T-cell (primary cell): ENCODE data around the gene ZNF282. TPM values are rescaled to one million over a fixed set of nuclear protein-coding genes. Genes with fewer than 3 reads are reported as not detected.

Experiments
- ATAC-seq, 4 experiments: fragments of 200-7000 bp in 3 of 4; fragments of 150-1000 bp in 1 of 4; cut with Tn5 transposase; replicated peaks in 1 of 4; 1 replicate in 3 of 4; 2 replicates in 1 of 4; pipeline ENCODE4 v1.10.0; 2021; ENCODE audit warnings: moderate library complexity in 3 of 4, mild to moderate bottlenecking in 2 of 4, moderate number of reproducible peaks in 1 of 4
- CTCF ChIA-PET, 2 donors: fragments of 300-600 bp; sonication (Branson Sonifier 250); formaldehyde crosslinking; loops; one replicate each; lab custom pipeline; 2022; ENCODE audit warnings: antibody characterized with exemption in 2 of 2; lab: Charles Lee
- POLR2A ChIA-PET, 2 donors: fragments of 300-600 bp; sonication (Branson Sonifier 250); formaldehyde crosslinking; loops; one replicate each; lab custom pipeline; 2022; ENCODE audit warnings: antibody characterized with exemption in 2 of 2; lab: Charles Lee
- DNase-seq, 35 experiments: peaks; one replicate each; pipeline versions ENCODE4 v3.0.0 to v3.0.0-alpha.2; 2013 to 2023
- H3K27ac ChIP-seq: one replicate; pipeline ENCODE4 v1.5.1; 2013; ENCODE audit warnings: low read length
- H3K27me3 ChIP-seq, 2 experiments: replicated peaks in 1 of 2; 1 replicate in 1 of 2; 2 replicates in 1 of 2; pipeline versions ENCODE4 v1.6.1 to v1.7.0; 2013; ENCODE audit warnings: low read length in 1 of 2, mixed read lengths in 1 of 2; ENCODE audit not compliant: control insufficient read depth in 2 of 2, insufficient read depth in 2 of 2; ENCODE audit errors: extremely low read depth in 1 of 2
- H3K36me3 ChIP-seq, 2 donors: 1 replicate in 1 of 2; 2 replicates in 1 of 2; pipeline versions ENCODE4 v1.6.1 to v1.7.0; 2013; ENCODE audit warnings: low read length in 1 of 2; ENCODE audit not compliant: control insufficient read depth in 2 of 2, insufficient read depth in 1 of 2; ENCODE audit errors: extremely low read depth in 1 of 2
- H3K4me1 ChIP-seq, 2 experiments: 1 replicate in 1 of 2; 2 replicates in 1 of 2; pipeline versions ENCODE4 v1.6.1 to v1.7.0; 2013; ENCODE audit warnings: low read length in 2 of 2, mixed read lengths in 1 of 2; ENCODE audit not compliant: insufficient read depth in 2 of 2, control insufficient read depth in 1 of 2; ENCODE audit errors: extremely low read depth in 1 of 2
- H3K4me3 ChIP-seq, 2 donors: 1 replicate in 1 of 2; 2 replicates in 1 of 2; pipeline versions ENCODE4 v1.5.1 to v1.7.0; 2013; ENCODE audit warnings: mild to moderate bottlenecking in 2 of 2, low read length in 1 of 2, moderate library complexity in 1 of 2; ENCODE audit not compliant: control insufficient read depth in 1 of 2; ENCODE audit errors: extremely low read depth in 1 of 2
- H3K9me3 ChIP-seq: 2 replicates; pipeline ENCODE4 v1.7.0; 2013
- H3K27ac Mint-ChIP-seq, 2 donors: one replicate each; pipeline ENCODE4 v1.8.0; 2020 to 2021; ENCODE audit warnings: mild to moderate bottlenecking in 2 of 2, mixed read lengths in 2 of 2
- H3K27me3 Mint-ChIP-seq, 2 donors: one replicate each; pipeline ENCODE4 v1.8.0; 2021 to 2022; ENCODE audit warnings: mixed read lengths in 2 of 2
- H3K36me3 Mint-ChIP-seq: one replicate; pipeline ENCODE4 v1.8.0; 2021; ENCODE audit warnings: mixed read lengths
- H3K4me1 Mint-ChIP-seq, 3 donors: one replicate each; pipeline ENCODE4 v1.8.0; 2020 to 2022; ENCODE audit warnings: mixed read lengths in 3 of 3, mild to moderate bottlenecking in 1 of 3
- H3K4me3 Mint-ChIP-seq, 3 donors: one replicate each; pipeline ENCODE4 v1.8.0; 2020 to 2022; ENCODE audit warnings: mild to moderate bottlenecking in 3 of 3, mixed read lengths in 3 of 3, moderate library complexity in 3 of 3
- H3K9me3 Mint-ChIP-seq, 3 donors: one replicate each; pipeline ENCODE4 v1.8.0; 2020 to 2022; ENCODE audit warnings: mixed read lengths in 3 of 3
- WGBS: methylation state at CpG from one replicate; pipeline ENCODE4 v1.1.5; 2013; ENCODE audit warnings: missing lambda C conversion rate; ENCODE audit not compliant: insufficient coverage; 5-methylcytosine and 5-hydroxymethylcytosine counted together
- total RNA-seq, 35 experiments: library from RNA in 6 of 35; stranded (reverse) in 6 of 35; fragments of 120-200 nt in 1 of 35; gene quantifications; one replicate each; pipeline versions ENCODE4 v1.2.1 to v1.2.4 and lab custom pipeline; 2013 to 2026

ZNF282 gene
- total RNA-seq, 5 donors from 2014 or later (not counting 1 experiment from before 2014, with no cell fraction given): 14.8 to 29.1 (median 22.4) TPM

- H3K36me3 ChIP-seq: peaks cover 4 to 61% of the 10 kb centered on the region in 2 donors
- peaks cover 45% of the 10 kb centered on the region for H3K36me3 Mint-ChIP-seq
- no peaks in the 10 kb centered on the region for H3K27me3 ChIP-seq
- POLR2A ChIA-PET: no interaction called here
- no peak overlapping the region for H3K4me3 ChIP-seq
- no peak overlapping the region for H3K27ac Mint-ChIP-seq
- no peak overlapping the region for H3K4me3 Mint-ChIP-seq
- DNase-seq (no peak), ATAC-seq (no peak)
- H3K9me3 Mint-ChIP-seq: no peaks in the 10 kb centered on the region
- H3K4me1 Mint-ChIP-seq: no peaks in the 10 kb centered on the region
- CTCF ChIA-PET: no interaction called here
- WGBS: 95% methylated on average over 7 of the region's 10 CpGs
- no peak overlapping the region for H3K27ac ChIP-seq
- no peaks in the 10 kb centered on the region for H3K9me3 ChIP-seq
- H3K27me3 Mint-ChIP-seq: no peaks in the 10 kb centered on the region
- H3K4me1 ChIP-seq: no peaks in the 10 kb centered on the region
Observed at GRCh38 chr7:149218469-149219420, 23.4 kb downstream of the ZNF282 start.

GRCh38 chr7:149220534-149220933 lies 25.2 kb downstream of the ZNF282 start:
- DNase-seq (no peak), ATAC-seq (no peak)
- Histone ChIP-seq H3K27me3 (no peaks in the 10 kb centered on the region), H3K4me3 (no peak overlapping the region), H3K9me3 (no peaks in the 10 kb centered on the region), H3K4me1 (no peaks in the 10 kb centered on the region), H3K27ac (no peak overlapping the region), H3K36me3 (peaks cover 12 to 49% of the 10 kb centered on the region in 2 donors)
- ChIA-PET CTCF (no interaction called here), POLR2A (no interaction called here)
- Mint-ChIP-seq H3K27ac (no peak overlapping the region), H3K27me3 (no peaks in the 10 kb centered on the region), H3K9me3 (no peaks in the 10 kb centered on the region), H3K4me1 (no peaks in the 10 kb centered on the region), H3K36me3 (peaks cover 45% of the 10 kb centered on the region), H3K4me3 (no peak overlapping the region)
- WGBS: no CpG with 5 or more reads among the region's 6 CpGs

- Mint-ChIP-seq H3K36me3 (peaks cover 34% of the 10 kb centered on the region), H3K4me1 (no peaks in the 10 kb centered on the region), H3K27me3 (no peaks in the 10 kb centered on the region), H3K27ac (no peak overlapping the region), H3K9me3 (no peaks in the 10 kb centered on the region), H3K4me3 (no peak overlapping the region)
- H3K27me3 ChIP-seq: no peaks in the 10 kb centered on the region
- WGBS: 100% methylated on average over 7 of the region's 8 CpGs
- H3K36me3 ChIP-seq: peaks cover 12 to 28% of the 10 kb centered on the region in 2 donors
- DNase-seq (no peak), ATAC-seq (no peak)
- H3K4me1 ChIP-seq: no peaks in the 10 kb centered on the region
- POLR2A ChIA-PET: no interaction called here
- CTCF ChIA-PET: no interaction called here
- H3K4me3 ChIP-seq: no peak overlapping the region
- H3K9me3 ChIP-seq: no peaks in the 10 kb centered on the region
- no peak overlapping the region for H3K27ac ChIP-seq
Observed at GRCh38 chr7:149223176-149223575, 27.8 kb downstream of the ZNF282 start.

- H3K27ac ChIP-seq: no peak overlapping the region
- no peak overlapping the region for H3K4me3 ChIP-seq
- Mint-ChIP-seq H3K4me1 (no peaks in the 10 kb centered on the region), H3K9me3 (no peaks in the 10 kb centered on the region), H3K27ac (no peak overlapping the region), H3K27me3 (no peaks in the 10 kb centered on the region), H3K4me3 (no peak overlapping the region), H3K36me3 (peaks cover 33% of the 10 kb centered on the region)
- CTCF ChIA-PET: no interaction called here
- no peaks in the 10 kb centered on the region for H3K4me1 ChIP-seq
- no peaks in the 10 kb centered on the region for H3K27me3 ChIP-seq
- no peaks in the 10 kb centered on the region for H3K9me3 ChIP-seq
- no peak for ATAC-seq
- peaks cover 9 to 23% of the 10 kb centered on the region in 2 donors for H3K36me3 ChIP-seq
- WGBS: 93% methylated on average over 3 of the region's 39 CpGs
- POLR2A ChIA-PET: no interaction called here
- DNase-seq: no peak
Observed at GRCh38 chr7:149223761-149224160, 28.4 kb downstream of the ZNF282 start.

GRCh38 chr7:149224352-149224751 lies 29.0 kb downstream of the ZNF282 start:
- ChIA-PET CTCF (no interaction called here), POLR2A (no interaction called here)
- Mint-ChIP-seq H3K9me3 (no peaks in the 10 kb centered on the region), H3K4me1 (peaks cover 0 to 4% (median 0%) of the 10 kb centered on the region in 3 donors), H3K27ac (no peak overlapping the region), H3K36me3 (peaks cover 30% of the 10 kb centered on the region), H3K4me3 (no peak overlapping the region), H3K27me3 (no peaks in the 10 kb centered on the region)
- H3K9me3 ChIP-seq: no peaks in the 10 kb centered on the region
- no peaks in the 10 kb centered on the region for H3K27me3 ChIP-seq
- H3K4me3 ChIP-seq: no peak overlapping the region
- H3K36me3 ChIP-seq: peaks cover 9 to 17% of the 10 kb centered on the region in 2 donors
- H3K4me1 ChIP-seq: no peaks in the 10 kb centered on the region
- WGBS: 98% methylated on average over 34 of the region's 37 CpGs
- no peak for ATAC-seq
- H3K27ac ChIP-seq: no peak overlapping the region
- DNase-seq: no peak

GRCh38 chr7:149225106-149225505 lies 29.8 kb downstream of the ZNF282 start:
- Histone ChIP-seq H3K27me3 (no peaks in the 10 kb centered on the region), H3K4me3 (no peak overlapping the region), H3K36me3 (peaks cover 9 to 16% of the 10 kb centered on the region in 2 donors), H3K4me1 (no peaks in the 10 kb centered on the region), H3K27ac (no peak overlapping the region), H3K9me3 (no peaks in the 10 kb centered on the region)
- ChIA-PET CTCF (no interaction called here), POLR2A (no interaction called here)
- Mint-ChIP-seq H3K4me1 (peaks cover 0 to 6% (median 0%) of the 10 kb centered on the region in 3 donors), H3K9me3 (no peaks in the 10 kb centered on the region), H3K4me3 (no peak overlapping the region), H3K36me3 (peaks cover 24% of the 10 kb centered on the region), H3K27me3 (no peaks in the 10 kb centered on the region), H3K27ac (no peak overlapping the region)
- no peak for DNase-seq
- ATAC-seq: no peak
- WGBS: 97% methylated on average over 16 of the region's 19 CpGs
